DOHH2 (cell line): ENCODE results near the gene ATP6V1G3.

Experiments
- CTCF ChIP-seq: fragments of 200-600 bp; sonication (generic); IDR thresholded peaks from one replicate; pipeline ENCODE4 v1.5.1; 2014; ENCODE audit warnings: antibody characterized with exemption, mild to moderate bottlenecking, low read depth, low read length; ENCODE audit not compliant: poor library complexity, severe bottlenecking
- EZH2phosphoT487 ChIP-seq: fragments of 200-600 bp; sonication (generic); IDR thresholded peaks from 2 replicates; pipeline ENCODE4 v1.6.1; 2017; ENCODE audit warnings: borderline replicate concordance, mild to moderate bottlenecking, antibody characterized with exemption, low read length, moderate library complexity, mixed read lengths

DNA sequence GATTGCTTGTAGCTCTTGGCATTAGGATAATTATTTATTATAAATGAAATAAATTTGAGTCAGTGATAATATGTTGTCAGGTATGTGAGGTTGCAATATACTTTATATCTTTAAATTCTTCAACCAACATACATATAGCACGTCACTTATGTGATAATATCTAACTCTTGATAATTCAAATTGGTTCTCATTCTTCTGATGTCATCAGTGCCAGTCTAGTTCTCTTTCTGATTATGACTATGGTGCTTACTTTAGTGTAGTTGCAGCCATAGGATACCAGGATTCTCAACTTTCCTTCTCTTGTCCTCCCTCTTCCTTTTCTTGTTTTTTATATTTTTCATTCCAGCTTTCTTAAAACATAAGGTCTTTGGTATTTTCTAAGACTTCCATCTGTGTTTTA lies 34.8 kb upstream of the ATP6V1G3 start:
- no peak for TF ChIP-seq CTCF
- no peak for TF ChIP-seq EZH2phosphoT487
